ENCODE results near the gene TNFRSF4.
"Not testable (repeated sequence)": the region's sequence is repeated elsewhere in the genome, so short reads cannot be mapped to it uniquely, and the experiment has no call there.

TNFRSF4 gene

DNA sequence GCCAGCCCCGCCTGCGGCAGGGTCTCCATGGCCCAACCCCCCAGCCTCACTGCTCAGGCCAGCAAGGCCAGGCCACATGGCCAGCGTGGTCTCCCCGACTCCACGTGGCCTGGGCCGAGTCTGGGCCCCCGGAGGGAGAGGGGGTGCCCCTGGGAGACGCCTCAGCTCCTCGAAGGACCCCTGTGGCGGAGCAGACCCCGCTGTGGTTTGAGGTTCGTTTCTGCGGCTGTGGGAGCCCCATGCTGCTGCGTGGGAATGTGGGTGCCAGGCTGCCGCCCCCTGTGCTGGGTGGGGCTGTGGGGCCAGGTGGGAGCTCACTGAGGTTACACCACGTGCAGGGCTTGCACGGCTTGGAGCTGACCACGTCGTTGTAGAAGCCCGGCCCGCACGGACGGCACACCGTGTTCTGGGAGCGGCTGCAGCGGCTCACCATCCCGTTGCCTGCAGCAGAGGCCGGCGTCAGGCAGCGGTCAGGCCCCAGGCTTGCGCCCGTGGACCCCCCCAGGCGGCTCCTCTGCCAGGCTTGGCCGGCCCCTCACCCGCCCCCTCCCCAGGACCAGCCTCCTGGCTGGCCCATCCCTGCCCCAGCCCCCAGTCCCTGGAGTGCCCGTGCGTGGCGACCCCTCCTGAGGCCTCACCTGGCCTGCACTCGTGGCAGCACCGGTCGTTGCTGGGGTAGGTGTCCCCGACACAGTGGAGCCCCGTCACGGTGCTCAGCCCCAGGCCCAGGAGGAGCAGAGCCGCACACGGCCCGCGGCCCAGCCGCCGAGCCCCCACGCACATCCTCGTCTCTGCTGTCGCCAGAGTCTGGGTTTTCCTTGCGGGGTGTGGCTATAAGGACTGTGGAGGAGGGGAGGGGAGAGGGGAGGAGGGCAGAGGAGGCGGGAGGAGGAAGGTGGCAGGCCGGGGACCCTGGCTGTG is at the start of gene TNFRSF4:
TNFRSF4 (minus strand) TSS at position 809 of the 921 bp plus-strand sequence; CDS start at position 783, 26 bp downstream.
- DNase-seq = peak; percentile 56

DNA sequence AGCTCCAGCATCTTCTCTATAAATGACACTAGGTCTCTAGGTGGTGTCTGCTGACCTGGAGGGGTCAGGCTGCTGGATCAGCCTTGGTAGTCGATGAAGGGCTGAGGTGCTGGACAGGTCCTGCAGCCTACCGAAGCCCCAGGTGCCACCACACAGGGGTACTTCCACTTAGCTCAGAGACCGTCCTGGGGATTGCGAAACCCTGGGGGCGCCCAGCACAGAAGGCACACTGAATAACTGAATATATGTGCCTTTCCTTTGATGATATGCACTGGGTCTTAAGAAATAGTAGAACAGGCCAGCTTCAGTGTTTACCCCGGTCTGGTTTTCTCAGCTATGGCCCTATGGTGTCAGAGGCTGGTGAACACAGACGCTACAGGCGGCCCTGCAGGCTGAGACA is 48.8 kb upstream of the TNFRSF4 start:
- DNase-seq = no peak

DNA sequence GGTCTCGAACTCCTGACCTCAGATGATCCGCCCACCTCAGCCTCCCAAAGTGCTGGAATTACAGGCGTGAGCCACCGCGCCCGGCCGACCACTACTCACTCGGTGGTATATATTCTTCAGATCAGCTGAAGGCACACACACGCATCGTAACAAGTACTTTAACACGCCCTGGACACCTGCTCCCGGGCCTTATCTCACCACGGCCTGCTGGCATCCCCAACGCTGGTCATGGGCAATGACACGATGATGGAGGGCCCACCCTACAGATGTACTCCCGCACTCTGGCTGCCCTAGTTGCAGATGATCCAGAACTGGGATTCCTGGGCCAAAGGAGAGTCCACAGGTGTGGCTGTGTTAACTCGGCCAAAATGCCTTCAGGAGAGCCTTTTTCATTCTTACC is 48.1 kb upstream of the TNFRSF4 start:
- no peak for DNase-seq

DNA sequence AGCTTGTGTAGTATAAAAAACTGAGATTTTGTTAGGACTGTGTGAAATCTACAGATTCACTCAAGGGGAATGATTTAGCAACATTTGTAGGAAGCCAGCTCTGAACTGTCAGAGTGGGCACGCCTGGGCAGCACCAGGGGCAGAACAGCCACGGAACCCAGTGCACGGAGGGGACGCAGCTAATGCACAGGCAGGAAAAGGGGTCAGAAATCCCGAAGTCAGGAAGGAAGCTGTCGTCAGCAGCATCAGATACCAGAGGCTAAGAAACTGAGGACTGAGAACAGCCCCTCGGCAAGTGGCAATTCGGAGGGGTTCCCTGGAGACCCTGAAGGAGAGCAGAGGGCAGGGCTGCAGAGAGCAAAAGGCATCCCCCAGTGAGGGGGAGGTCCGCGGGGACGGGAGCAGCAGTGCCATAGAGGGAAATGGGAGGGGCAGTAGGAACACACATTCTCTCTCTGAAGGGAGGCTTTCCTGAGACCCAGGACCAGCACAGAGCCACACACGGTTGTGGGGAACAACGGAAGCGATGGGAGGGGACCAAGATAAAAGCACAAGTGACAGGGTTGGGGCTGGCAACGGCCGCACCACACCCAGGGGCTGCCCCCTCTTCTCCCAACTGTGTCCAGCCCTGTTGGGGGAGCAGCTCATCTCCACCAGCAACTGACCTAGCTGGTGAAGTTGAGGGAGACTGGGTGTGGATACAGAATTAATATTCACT is 47.0 kb upstream of the TNFRSF4 start:
- no peak for DNase-seq

DNA sequence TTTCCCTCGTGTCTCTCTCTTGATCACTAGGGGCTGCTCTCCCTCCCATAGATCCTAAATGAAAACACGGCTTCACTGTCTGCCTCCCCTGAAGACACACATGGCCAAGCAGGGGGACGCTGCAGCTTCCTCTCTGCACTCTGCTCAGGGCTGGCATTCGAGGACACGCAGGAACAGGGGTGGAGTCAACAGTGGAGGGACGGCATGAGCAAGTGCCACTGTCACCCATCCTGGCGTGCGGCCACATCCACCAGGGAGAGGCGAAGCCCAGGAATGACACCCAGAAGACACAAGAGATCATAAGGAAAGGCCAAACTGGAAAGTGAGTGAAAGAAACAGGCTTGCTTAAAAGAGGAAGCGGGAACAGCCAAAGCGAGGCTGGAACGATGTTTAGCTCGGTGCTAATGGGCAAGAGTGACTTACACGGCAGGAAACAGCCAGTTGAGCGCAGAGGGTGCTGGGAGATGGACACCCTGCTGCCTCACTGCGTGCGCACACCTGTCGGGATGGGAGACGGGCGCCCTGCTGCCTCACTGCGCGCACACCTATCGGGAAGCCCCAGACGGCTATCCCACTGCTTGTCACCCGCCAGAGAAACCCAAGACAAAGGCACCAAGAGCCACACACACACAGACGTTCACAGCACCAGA is 46.1 kb upstream of the TNFRSF4 start:
- no peak for DNase-seq

DNA sequence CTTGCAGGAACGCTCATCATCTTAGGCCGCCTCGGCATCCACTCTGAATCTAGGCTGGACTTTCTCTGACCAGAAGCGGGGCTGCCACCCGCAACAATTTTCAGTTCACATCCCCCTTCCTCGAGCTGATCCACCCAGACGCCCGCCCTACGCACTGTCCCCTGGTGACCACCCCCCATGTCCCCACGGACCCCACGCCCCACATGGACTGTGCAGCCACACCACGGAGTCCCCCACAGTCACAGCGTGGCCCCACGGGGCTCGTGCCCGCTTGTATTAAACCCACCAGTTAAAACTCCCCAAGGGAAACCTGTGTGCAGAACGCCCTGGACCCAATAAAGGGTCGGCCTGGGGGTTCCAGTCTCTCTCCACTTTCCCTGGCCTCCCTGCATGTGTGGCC is 45.6 kb upstream of the TNFRSF4 start:
- DNase-seq = no peak

DNA sequence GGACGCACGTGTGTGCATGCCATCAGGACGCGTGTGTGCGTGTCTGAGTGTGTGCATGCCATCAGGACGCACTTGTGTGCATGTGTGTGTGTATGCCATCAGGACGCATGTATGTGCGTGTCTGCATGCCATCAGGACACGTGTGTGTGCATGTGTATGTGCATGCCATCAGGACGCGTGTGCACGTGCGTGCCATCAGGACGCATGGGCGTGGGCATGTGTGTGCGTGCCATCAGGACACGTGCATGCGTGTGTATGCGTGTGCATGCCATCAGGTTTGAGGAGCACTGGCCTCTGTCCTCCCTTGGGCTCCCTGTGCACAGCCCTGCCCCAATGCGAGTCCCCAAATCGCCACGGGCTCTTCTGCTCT is 45.2 kb upstream of the TNFRSF4 start:
- DNase-seq = no peak

DNA sequence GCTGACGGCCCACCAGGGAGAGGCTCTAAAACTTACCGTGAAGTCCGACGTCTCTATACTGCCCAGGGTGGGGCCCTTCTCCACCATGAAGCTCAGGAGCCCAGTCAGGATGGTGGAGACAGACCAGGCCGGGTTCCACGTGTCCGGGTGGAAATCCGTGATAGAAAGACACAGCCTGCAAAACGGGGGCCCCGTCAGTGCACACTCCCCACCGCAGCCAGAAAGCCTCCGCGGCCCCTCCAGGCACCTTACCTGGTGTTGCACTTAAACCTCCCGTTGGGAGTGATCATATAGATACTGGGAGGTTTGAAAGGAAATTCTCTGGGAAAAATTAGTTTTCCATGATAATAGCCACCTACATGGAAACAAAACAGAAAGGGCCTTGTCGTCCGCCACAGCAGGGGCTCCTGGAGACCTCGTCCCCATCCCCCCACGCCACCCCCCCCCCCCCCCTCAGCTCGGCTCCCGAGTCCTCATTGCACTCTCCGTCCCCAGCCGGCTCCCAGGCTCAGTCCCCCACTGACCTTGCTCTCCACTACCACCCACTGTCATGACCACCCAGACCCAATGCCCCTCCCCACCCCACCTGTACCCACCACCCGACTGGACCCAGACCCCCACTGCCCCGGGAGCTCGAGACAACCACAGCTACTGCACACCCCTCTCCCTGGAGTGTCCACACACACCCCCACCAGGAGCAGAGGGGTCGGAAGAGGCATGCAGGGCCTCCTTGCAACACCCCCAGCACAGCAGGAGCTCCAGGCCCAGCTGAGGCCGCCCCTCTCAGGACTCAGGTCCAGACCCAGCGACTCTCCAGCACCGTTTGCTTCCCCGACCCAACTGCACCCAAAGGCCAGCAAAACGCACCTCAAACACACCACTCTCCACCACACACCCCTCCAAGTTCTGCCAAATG is 43.3 kb upstream of the TNFRSF4 start:
- DNase-seq = no peak

DNA sequence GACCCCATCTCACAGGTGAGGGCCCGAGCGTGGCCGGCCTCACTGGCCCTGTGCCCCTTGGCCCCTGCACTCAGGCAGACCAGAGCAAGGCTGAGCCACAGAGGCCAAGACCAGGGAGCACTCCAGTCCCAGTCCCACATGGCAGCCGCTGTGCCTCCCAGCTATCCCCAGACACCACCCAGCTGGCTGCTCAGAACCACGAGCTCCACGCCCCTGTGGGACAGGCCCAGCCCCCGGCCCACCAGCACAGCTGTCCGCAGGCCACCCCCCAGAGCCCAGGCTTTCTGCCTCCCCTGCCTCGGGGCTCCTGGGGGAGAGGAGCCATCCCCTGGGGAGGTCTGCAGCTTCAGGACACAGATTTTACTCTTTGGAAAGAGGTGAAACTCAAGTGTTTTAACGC is 41.7 kb upstream of the TNFRSF4 start:
- no peak for DNase-seq

DNA sequence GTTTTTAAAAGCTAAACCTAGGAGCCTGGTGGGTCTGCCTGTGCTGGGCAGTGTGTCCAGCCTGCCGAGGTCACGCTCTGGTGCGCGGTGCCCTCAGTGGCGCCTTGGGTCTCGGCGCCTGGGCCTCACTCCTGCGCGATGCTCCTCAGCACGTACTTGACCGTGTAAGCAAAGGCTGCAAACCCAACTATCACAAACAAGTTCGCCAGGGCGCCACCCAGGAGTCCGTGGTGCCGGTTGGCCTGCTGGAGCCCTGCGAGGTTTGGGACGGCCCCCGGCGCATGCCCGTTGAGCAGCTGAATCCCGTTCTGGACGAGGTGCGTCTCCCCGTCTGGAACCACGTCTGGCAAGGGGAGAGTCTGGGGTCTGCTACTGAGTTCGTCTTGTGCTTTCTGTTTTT is 41.1 kb upstream of the TNFRSF4 start:
- DNase-seq = no peak

DNA sequence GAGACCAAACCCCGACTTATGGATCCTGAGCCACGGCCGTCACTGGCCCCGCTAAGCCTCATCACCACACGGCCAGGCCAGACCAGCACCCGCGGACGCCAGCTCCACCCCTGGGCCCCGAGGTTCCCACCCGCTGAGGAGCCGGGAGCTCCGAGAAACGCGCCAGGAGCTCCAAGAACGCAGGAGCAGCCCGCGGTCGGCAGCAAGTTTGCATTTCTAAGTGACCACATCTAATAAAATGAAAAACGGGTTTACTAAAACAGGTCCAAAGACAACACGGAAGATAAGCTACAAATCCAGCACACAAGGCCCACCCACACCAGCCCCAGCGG is 40.7 kb upstream of the TNFRSF4 start:
- no peak for DNase-seq

DNA sequence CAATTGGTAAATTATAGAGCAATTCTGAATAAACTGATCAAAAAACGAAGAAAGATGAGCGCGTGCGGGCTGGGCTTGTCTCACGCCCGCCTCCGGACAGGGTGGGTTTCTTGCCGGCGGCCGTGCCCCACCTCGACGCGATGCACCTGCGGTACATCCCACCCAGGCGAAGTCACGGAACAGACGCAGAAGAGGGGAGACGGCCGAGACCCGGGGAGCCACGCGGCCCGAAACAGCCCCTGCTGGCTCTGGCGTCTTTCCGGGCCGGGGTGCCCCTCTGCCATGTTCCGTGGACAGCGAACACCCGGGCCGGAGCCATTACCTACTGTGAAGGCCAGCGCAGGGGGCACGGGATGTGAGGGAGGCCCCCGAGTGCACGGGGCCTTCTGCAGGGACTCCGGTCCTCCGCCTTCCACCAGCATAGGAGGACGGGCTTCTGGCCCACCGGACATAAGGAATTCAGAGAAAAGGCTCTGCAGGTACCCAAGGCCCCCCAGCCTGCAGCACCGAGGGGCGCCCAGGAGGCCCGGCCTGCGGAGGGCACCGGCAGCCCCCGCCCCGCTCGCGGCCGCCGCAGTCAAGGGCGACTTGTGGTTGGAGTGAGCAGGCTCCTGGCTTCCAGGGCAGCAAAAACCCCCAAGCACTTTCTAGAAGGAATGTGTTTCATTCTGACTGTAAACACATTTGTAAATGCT is 40.2 kb upstream of the TNFRSF4 start:
- DNase-seq = no peak

DNA sequence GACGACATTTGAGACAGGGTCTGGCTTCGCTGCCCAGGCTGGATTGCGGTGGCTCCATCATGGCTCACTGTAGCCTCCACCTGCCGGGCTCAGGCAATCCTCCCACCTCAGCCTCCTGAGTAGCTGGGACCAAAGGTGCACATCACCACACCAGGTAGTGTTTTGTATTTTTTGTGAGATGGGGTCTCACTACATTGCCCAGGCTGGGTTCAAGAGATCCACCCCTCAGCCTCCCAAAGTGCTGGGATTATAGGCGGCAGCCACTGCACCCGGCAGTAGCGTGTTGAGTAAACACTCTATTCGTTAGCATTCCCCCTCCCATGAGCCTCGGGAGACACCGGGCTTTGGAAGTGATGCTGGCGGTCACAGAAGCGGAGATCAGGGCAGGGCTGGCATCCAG is 39.4 kb upstream of the TNFRSF4 start:
- DNase-seq = no peak

DNA sequence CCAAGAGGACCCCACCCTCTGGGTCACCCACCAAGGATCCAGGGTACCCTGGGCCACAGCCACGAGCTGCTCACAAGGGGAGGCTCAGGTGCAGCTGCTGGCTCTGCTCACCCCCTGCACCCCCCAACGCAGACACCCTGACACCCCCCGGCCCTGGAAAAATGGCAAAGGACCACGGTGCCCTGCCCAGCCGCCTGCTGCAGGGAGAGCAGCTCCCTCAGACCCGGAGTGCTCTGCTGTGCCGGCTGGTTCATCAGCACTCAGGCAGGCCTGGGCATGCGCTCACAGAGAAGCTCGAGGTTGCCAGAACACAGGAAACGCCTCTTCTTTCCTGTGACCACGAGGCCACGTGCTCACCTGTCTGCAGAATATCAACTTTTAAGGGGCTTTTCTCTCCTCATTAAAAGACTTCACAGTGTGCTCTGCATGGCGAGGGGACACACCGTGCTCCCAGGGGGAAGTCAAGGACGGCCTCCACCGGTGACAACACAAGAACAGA is 36.9 kb upstream of the TNFRSF4 start:
- peak; percentile 69 for DNase-seq

DNA sequence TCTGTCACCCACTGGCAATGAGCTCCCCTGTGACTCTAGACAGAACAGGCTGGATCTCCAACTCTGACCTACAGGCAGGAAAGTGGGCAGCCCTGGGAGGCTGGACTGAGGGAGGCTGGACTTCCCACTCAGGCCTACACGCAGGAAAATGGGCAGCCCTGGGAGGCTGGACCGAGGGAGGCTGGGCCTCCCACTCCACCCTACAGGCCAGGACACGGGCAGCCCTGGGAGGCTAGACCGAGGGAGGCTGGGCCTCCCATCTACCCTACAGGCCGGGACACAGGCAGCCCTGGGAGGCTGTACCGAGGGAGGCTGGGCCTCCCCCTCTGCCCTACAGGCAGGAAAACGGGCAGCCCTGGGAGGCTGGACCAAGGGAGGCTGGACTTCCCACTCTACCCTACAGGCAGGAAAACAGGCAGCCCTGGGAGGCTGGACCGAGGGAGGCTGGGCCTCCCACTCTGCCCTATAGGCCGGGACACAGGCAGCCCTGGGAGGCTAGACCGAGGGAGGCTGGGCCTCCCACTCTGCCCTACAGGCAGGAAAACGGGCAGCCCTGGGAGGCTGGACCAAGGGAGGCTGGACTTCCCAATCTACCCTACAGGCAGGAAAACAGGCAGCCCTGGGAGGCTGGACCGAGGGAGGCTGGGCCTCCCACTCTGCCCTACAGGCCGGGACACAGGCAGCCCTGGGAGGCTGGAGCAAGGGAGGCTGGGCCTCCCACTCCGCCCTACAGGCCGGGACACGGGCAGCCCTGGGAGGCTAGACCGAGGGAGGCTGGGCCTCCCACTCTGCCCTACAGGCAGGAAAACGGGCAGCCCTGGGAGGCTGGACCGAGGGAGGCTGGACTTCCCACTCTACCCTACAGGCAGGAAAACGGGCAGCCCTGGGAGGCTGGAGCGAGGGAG is 34.3 kb upstream of the TNFRSF4 start:
- not testable (repeated sequence) for DNase-seq

DNA sequence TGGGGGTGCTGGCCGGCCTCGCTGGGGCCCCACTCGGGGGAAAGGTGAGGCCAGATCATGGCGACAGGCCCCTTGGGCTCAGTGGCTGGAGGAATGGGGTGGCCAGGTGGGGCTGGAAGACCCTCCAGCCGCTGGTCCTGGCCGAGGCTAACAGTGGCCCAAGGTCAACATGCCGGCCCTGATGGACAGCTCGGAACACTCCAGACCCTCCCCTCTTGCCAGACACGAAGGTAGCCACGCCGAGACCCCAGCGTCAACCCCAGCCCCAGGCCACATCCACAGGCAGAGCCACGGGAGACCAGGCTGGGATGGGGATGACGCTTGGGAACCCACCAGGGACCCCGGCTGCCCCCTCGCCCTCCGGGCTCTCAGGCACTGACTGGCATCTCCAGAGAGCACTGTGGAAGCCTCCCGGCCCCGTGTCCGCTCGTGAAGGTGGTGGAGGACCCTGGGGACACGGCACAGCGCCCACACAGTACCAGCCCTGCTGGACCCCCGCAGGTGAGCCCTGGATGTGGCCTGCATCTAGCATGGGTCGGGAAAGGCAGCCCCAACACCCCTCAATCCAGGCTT is 33.5 kb upstream of the TNFRSF4 start:
- no peak for DNase-seq

DNA sequence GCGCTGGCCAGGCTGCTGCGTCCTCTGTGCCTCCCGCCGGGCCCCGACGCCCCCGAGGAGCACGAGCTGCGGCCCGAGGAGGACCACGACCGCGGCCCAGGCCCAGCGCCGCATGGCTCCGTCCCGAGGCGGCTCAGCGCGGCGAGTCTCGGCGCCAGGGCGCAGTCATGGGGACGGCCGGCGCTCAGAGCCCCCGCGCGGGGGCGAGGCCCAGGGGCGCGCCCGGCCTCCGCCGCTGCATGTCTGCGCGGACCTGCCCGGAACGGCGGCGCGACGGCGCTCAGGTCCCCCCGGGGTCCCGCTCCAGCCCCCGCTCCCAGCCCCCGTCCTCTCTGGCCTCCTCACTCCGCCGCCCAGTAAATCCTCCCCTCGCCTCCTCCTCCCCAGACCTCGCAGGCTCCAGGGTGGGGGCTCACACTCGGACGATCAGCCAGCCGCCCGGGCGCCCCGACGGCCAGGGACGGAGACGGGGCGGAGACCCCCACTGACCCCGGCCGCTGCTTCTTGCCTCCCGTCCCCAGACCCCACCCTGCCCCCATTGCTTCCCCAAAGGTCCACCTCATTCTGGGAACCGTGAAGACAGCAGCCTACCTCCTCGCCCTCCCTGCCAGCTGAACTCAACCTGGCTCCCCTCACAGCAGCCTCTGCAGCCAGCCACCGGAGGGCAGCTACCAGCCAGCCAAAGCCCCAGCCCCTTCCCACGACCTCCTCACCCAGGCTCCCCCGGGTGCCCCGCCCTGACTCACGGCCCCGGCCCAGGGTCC is 32.8 kb upstream of the TNFRSF4 start, which contains the start of gene C1QTNF12:
C1QTNF12 (minus strand) TSS at position 146 of the 764 bp plus-strand sequence; CDS start at position 114, 32 bp downstream.
- no peak for DNase-seq

DNA sequence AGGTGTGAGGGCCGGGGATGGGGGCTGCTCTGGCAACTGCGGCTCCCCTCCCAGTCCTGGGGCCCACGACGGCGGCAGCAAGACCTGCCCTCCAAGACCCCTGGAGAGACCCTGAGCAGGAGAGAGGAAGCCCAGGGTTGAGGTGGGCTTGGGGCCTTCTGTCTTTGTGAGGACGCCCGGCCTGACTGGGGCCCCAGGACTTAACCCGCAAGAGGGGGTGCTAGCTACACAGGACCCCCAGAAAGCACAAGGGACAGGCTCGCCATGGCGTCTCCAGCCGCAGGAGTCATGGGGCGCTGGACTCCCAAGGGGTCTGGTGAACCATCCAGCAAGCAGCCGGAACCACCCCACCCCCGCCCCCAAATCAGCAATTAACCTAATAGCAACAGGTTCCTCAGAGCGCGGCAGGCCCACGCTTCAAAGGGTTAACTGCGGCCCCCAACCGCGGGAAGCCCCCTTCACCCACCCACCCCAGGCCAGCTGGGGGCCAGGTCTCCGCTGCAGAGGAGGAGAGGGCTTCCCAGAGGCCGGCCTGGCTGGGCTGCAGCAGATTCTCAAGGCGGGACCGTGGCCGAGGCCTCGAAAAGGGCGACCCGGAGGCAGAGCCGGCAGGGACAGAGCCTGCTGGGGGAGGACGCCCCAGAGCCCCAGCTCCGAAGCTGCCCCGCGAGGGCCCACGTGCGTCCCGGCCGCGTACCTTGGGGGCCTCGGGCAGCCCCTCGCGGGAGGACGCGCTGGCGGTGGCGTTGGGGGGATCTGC is 32.0 kb upstream of the TNFRSF4 start:
- DNase-seq = no peak
